ENCODE results near the gene PDXP.

Gene PDXP

DNA sequence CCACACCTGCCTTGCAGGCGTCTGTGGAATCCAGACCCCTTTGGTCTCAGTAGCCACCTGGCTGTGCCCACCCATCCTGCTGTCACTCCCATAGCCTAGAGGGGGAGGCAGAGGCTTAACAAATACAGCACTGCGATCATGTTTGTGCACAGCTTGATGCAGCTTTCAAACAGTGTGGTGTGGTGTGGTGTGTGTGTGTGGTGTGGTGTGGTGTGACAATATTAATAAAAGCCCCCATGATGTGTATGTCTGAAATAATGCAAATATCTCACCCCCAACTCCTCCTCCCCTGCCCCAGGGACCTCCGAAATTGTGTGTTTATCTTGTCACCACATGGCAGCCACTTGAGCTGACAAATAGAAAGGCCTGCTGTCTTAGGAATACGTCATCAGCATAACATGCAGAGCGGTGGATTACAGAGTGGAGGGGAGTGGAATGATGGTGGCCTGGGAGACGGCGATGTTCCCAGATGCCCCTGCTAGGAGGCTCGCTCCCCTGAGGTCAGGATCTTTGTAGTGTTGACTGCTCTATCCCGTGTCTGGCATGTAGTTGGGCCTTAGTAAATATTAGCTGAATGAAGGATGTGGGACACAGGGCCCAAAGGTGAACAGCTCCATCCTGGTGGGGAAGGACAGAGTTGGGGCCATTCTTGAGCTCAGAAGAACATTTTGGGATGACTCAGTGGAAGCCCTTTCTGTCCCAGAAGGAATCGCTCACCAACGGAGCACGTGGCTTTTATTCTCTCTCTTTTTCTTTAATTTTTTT, 2.8 kb downstream of the PDXP start (continued):
- TF ChIP-seq MZF1 (tag by site-specific recombination; IDR thresholded peaks at IDR 0.05; ENCODE audit: borderline replicate concordance) = no peak
- TF ChIP-seq ZNF585B (tag by site-specific recombination; IDR thresholded peaks at IDR 0.05) = no peak
- no peak for TF ChIP-seq ZSCAN16 (tag by site-specific recombination; IDR thresholded peaks at IDR 0.05)
- TF ChIP-seq ZNF558 (tag by site-specific recombination; IDR thresholded peaks at IDR 0.05) = no peak
- TF ChIP-seq ZNF529 (tag by site-specific recombination; IDR thresholded peaks at IDR 0.05; ENCODE audit: insufficient replicate concordance) = no peak
- no peak for TF ChIP-seq ZNF664 (tag by site-specific recombination; IDR thresholded peaks at IDR 0.05)
- TF ChIP-seq REPIN1 (tag by site-specific recombination; IDR thresholded peaks at IDR 0.05; ENCODE audit: low read depth) = 0 out of 2 replicates have a peak, but pooled peaks have one; percentile 71
- TF ChIP-seq ZNF707 (tag by site-specific recombination; IDR thresholded peaks at IDR 0.05) = no peak
- TF ChIP-seq GFI1B (tag by site-specific recombination; IDR thresholded peaks at IDR 0.05) = no peak
- no peak for TF ChIP-seq ZNF175 (tag by site-specific recombination; IDR thresholded peaks at IDR 0.05)
- TF ChIP-seq ZNF677 (tag by site-specific recombination; IDR thresholded peaks at IDR 0.05) = no peak
- TF ChIP-seq IKZF3 (tag by site-specific recombination; IDR thresholded peaks at IDR 0.05) = peak; percentile 88
- TF ChIP-seq ZXDB (tag by site-specific recombination; IDR thresholded peaks at IDR 0.05) = peak; percentile 81
- no peak for TF ChIP-seq ZNF510 (tag by site-specific recombination; IDR thresholded peaks at IDR 0.05; ENCODE audit: insufficient replicate concordance)
- no peak for TF ChIP-seq ZNF404 (tag by site-specific recombination; IDR thresholded peaks at IDR 0.05)
- TF ChIP-seq ZNF112 (tag by site-specific recombination; IDR thresholded peaks at IDR 0.05) = no peak
- TF ChIP-seq KLF1 (tag by site-specific recombination; IDR thresholded peaks at IDR 0.05) = peak; percentile 50; the same call in 1 of the 2 replicates
- TF ChIP-seq ZNF157 (tag by site-specific recombination; IDR thresholded peaks at IDR 0.05) = no peak
- TF ChIP-seq ZNF549 (tag by site-specific recombination; IDR thresholded peaks at IDR 0.05) = no peak
- no peak for TF ChIP-seq SALL2 (tag by site-specific recombination; IDR thresholded peaks at IDR 0.05; ENCODE audit: borderline replicate concordance)
- TF ChIP-seq, protein P1, sequence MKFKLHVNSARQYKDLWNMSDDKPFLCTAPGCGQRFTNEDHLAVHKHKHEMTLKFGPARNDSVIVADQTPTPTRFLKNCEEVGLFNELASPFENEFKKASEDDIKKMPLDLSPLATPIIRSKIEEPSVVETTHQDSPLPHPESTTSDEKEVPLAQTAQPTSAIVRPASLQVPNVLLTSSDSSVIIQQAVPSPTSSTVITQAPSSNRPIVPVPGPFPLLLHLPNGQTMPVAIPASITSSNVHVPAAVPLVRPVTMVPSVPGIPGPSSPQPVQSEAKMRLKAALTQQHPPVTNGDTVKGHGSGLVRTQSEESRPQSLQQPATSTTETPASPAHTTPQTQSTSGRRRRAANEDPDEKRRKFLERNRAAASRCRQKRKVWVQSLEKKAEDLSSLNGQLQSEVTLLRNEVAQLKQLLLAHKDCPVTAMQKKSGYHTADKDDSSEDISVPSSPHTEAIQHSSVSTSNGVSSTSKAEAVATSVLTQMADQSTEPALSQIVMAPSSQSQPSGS (tag by site-specific recombination; IDR thresholded peaks at IDR 0.05; ENCODE audit: low read depth) = peak; percentile 99
- TF ChIP-seq ZNF48 (tag by site-specific recombination; IDR thresholded peaks at IDR 0.05) = no peak
- no peak; the same call in 1 of the 2 replicates for TF ChIP-seq MYNN (tag by site-specific recombination; IDR thresholded peaks at IDR 0.05; ENCODE audit: borderline replicate concordance)
- no peak for TF ChIP-seq ZNF548 (tag by site-specific recombination; IDR thresholded peaks at IDR 0.05)
- peak; percentile 96 for TF ChIP-seq ZNF629 (tag by site-specific recombination; IDR thresholded peaks at IDR 0.05)
- TF ChIP-seq, protein P2, sequence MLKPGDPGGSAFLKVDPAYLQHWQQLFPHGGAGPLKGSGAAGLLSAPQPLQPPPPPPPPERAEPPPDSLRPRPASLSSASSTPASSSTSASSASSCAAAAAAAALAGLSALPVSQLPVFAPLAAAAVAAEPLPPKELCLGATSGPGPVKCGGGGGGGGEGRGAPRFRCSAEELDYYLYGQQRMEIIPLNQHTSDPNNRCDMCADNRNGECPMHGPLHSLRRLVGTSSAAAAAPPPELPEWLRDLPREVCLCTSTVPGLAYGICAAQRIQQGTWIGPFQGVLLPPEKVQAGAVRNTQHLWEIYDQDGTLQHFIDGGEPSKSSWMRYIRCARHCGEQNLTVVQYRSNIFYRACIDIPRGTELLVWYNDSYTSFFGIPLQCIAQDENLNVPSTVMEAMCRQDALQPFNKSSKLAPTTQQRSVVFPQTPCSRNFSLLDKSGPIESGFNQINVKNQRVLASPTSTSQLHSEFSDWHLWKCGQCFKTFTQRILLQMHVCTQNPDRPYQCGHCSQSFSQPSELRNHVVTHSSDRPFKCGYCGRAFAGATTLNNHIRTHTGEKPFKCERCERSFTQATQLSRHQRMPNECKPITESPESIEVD (tag by site-specific recombination; IDR thresholded peaks at IDR 0.05) = no peak; the same call in 1 of the 2 replicates
- TF ChIP-seq ZNF174 (tag by site-specific recombination; IDR thresholded peaks at IDR 0.05) = no peak
- TF ChIP-seq, protein P3, sequence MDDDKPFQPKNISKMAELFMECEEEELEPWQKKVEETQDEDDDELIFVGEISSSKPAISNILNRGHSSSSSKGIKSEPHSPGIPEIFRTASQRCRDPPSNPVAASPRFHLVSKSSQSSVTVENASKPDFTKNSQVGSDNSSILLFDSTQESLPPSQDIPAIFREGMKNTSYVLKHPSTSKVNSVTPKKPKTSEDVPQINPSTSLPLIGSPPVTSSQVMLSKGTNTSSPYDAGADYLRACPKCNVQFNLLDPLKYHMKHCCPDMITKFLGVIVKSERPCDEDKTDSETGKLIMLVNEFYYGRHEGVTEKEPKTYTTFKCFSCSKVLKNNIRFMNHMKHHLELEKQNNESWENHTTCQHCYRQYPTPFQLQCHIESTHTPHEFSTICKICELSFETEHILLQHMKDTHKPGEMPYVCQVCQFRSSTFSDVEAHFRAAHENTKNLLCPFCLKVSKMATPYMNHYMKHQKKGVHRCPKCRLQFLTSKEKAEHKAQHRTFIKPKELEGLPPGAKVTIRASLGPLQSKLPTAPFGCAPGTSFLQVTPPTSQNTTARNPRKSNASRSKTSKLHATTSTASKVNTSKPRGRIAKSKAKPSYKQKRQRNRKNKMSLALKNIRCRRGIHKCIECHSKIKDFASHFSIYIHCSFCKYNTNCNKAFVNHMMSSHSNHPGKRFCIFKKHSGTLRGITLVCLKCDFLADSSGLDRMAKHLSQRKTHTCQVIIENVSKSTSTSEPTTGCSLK (tag by site-specific recombination; IDR thresholded peaks at IDR 0.05) = no peak
- TF ChIP-seq, protein P4, sequence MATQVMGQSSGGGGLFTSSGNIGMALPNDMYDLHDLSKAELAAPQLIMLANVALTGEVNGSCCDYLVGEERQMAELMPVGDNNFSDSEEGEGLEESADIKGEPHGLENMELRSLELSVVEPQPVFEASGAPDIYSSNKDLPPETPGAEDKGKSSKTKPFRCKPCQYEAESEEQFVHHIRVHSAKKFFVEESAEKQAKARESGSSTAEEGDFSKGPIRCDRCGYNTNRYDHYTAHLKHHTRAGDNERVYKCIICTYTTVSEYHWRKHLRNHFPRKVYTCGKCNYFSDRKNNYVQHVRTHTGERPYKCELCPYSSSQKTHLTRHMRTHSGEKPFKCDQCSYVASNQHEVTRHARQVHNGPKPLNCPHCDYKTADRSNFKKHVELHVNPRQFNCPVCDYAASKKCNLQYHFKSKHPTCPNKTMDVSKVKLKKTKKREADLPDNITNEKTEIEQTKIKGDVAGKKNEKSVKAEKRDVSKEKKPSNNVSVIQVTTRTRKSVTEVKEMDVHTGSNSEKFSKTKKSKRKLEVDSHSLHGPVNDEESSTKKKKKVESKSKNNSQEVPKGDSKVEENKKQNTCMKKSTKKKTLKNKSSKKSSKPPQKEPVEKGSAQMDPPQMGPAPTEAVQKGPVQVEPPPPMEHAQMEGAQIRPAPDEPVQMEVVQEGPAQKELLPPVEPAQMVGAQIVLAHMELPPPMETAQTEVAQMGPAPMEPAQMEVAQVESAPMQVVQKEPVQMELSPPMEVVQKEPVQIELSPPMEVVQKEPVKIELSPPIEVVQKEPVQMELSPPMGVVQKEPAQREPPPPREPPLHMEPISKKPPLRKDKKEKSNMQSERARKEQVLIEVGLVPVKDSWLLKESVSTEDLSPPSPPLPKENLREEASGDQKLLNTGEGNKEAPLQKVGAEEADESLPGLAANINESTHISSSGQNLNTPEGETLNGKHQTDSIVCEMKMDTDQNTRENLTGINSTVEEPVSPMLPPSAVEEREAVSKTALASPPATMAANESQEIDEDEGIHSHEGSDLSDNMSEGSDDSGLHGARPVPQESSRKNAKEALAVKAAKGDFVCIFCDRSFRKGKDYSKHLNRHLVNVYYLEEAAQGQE (tag by site-specific recombination; IDR thresholded peaks at IDR 0.05) = no peak
- peak; percentile 54; the same call in 1 of the 2 replicates for TF ChIP-seq ZNF596 (tag by site-specific recombination; IDR thresholded peaks at IDR 0.05)
- no peak for TF ChIP-seq ZNF837 (tag by site-specific recombination; IDR thresholded peaks at IDR 0.05)

All from HEK293 (cell line).